ENCODE measurements around the gene NPLOC4. TPM values are rescaled to one million over a fixed set of nuclear protein-coding genes. Genes with fewer than 3 reads are reported as not detected.

The NPLOC4 gene
- total and polyA plus RNA-seq, 2 donors from 2014 or later, result 41.5 to 86.4 TPM

- intact Hi-C loops (cut with DNase I), result no loop called here
- no peaks in the 10 kb centered on the region for H3K9me3 ChIP-seq (ENCODE audit: control insufficient read depth in 2 of 3, insufficient read depth in 1 of 3, low read length in 3 of 3)
- no peaks in the 10 kb centered on the region for H3K4me1 ChIP-seq (ENCODE audit: control insufficient read depth in 2 of 3, insufficient read depth in 2 of 3, low read depth in 1 of 3, low read length in 3 of 3)
- no peak overlapping the region for H3K27ac ChIP-seq (ENCODE audit: low read depth in 2 of 2, low read length in 2 of 2)
- peaks cover 5 to 63% (median 39%) of the 10 kb centered on the region in 3 donors for H3K36me3 ChIP-seq (ENCODE audit: control insufficient read depth in 2 of 3, insufficient read depth in 3 of 3, low read length in 3 of 3)
- FAIRE-seq (no peak), DNase-seq (no peak)
- no peak overlapping the region for H3K4me3 ChIP-seq (ENCODE audit: low read length in 3 of 3)
- no peaks in the 10 kb centered on the region for H3K27me3 ChIP-seq (ENCODE audit: control insufficient read depth, insufficient read depth, low read length)
- H3K9ac ChIP-seq (ENCODE audit: low read length in 3 of 3), result no peak overlapping the region
- TF ChIP-seq CTCF (IDR thresholded peaks at IDR 0.05; ENCODE audit: borderline replicate concordance, extremely low read depth, insufficient read depth), result no peak
Measured at GRCh38 chr17:81608605-81609004, 28.3 kb downstream of the NPLOC4 start.

GRCh38 chr17:81608082-81608481 lies 28.8 kb downstream of the NPLOC4 start:
- Histone ChIP-seq H3K9ac (ENCODE audit: low read length in 3 of 3) (no peak overlapping the region), H3K36me3 (ENCODE audit: control insufficient read depth in 2 of 3, insufficient read depth in 3 of 3, low read length in 3 of 3) (peaks cover 5 to 61% (median 38%) of the 10 kb centered on the region in 3 donors), H3K27me3 (ENCODE audit: control insufficient read depth, insufficient read depth, low read length) (no peaks in the 10 kb centered on the region), H3K4me3 (ENCODE audit: low read length in 3 of 3) (no peak overlapping the region), H3K27ac (ENCODE audit: low read depth in 2 of 2, low read length in 2 of 2) (no peak overlapping the region), H3K9me3 (ENCODE audit: control insufficient read depth in 2 of 3, insufficient read depth in 1 of 3, low read length in 3 of 3) (no peaks in the 10 kb centered on the region), H3K4me1 (ENCODE audit: control insufficient read depth in 2 of 3, insufficient read depth in 2 of 3, low read depth in 1 of 3, low read length in 3 of 3) (no peaks in the 10 kb centered on the region)
- no peak for FAIRE-seq
- TF ChIP-seq CTCF (IDR thresholded peaks at IDR 0.05; ENCODE audit: borderline replicate concordance, extremely low read depth, insufficient read depth), result no peak
- no peak for DNase-seq
- intact Hi-C loops (cut with DNase I), result no loop called here

GRCh38 chr17:81607431-81607830 lies 29.5 kb downstream of the NPLOC4 start:
- no peak for TF ChIP-seq CTCF (IDR thresholded peaks at IDR 0.05; ENCODE audit: borderline replicate concordance, extremely low read depth, insufficient read depth)
- H3K9ac ChIP-seq (ENCODE audit: low read length in 3 of 3), result no peak overlapping the region
- no peaks in the 10 kb centered on the region for H3K9me3 ChIP-seq (ENCODE audit: control insufficient read depth in 2 of 3, insufficient read depth in 1 of 3, low read length in 3 of 3)
- DNase-seq (no peak), FAIRE-seq (no peak)
- no peaks in the 10 kb centered on the region for H3K4me1 ChIP-seq (ENCODE audit: control insufficient read depth in 2 of 3, insufficient read depth in 2 of 3, low read depth in 1 of 3, low read length in 3 of 3)
- intact Hi-C loops (cut with DNase I), result no loop called here
- H3K27ac ChIP-seq (ENCODE audit: low read depth in 2 of 2, low read length in 2 of 2), result no peak overlapping the region
- peaks cover 5 to 56% (median 41%) of the 10 kb centered on the region in 3 donors for H3K36me3 ChIP-seq (ENCODE audit: control insufficient read depth in 2 of 3, insufficient read depth in 3 of 3, low read length in 3 of 3)
- no peak overlapping the region for H3K4me3 ChIP-seq (ENCODE audit: low read length in 3 of 3)
- no peaks in the 10 kb centered on the region for H3K27me3 ChIP-seq (ENCODE audit: control insufficient read depth, insufficient read depth, low read length)
